Measurements from ENCODE around the gene GID8.

- TF ChIP-seq CTCF (conservative IDR thresholded peaks at IDR 0.05; ENCODE audit: low read depth, low read length), result no peak
- no peak for TF ChIP-seq CHD1 (IDR thresholded peaks at IDR 0.05; ENCODE audit: low read depth, low read length)
- TF ChIP-seq POLR2A (IDR thresholded peaks at IDR 0.05; ENCODE audit: low read depth, low read length), result no peak
- TF ChIP-seq SMC3 (IDR thresholded peaks at IDR 0.05; ENCODE audit: low read depth, low read length), result no peak
- no peak for TF ChIP-seq RCOR1 (IDR thresholded peaks at IDR 0.05; ENCODE audit: insufficient replicate concordance, low read length)
These were observed 42.5 kb downstream of the GID8 start for GRCh38 chr20:62980380-62980960.

All from IMR-90 (cell line).